ENCODE data around the gene TIMM44. TPM values are rescaled to one million over a fixed set of nuclear protein-coding genes. Genes with fewer than 3 reads are reported as not detected.

The TIMM44 gene
- polyA plus RNA-seq, 3 donors, result 9.5 to 33.2 (median 10.4) TPM

GRCh38 chr19:7942981-7943443, 454 bp downstream of the TIMM44 start:
- H4K20me1 ChIP-seq (ENCODE audit: insufficient read depth, low read length), result no peaks in the 10 kb centered on the region
- WGBS (ENCODE audit: insufficient coverage), result 9% methylated on average over 29 of the region's 33 CpGs
- peaks cover 19 to 22% of the 10 kb centered on the region in 2 donors for H3K36me3 ChIP-seq (replicated peaks in 1 of 2; ENCODE audit: control insufficient read depth in 1 of 2, insufficient read depth in 2 of 2, low read length in 2 of 2)
- H3K27me3 Mint-ChIP-seq (ENCODE audit: low read depth in 3 of 3), result peaks cover 0 to 3% (median 0%) of the 10 kb centered on the region in 3 donors
- intact Hi-C loops (cut with micrococcal nuclease), result loop anchor here (1.0 to 10.0 kb wide), 2 partner anchors 23 to 312 kb away; partner anchors contain the start of gene SNAPC2 (in 1 of the 2)
- H3K4me1 ChIP-seq (ENCODE audit: control insufficient read depth in 1 of 2, insufficient read depth in 2 of 2, low read length in 2 of 2), result peaks cover 8 to 21% of the 10 kb centered on the region in 2 donors
- H3K27ac Mint-ChIP-seq, result peak overlapping the region; percentile 92 to 98 (median 95)
- H3K79me2 ChIP-seq (ENCODE audit: insufficient read depth, low read length), result peaks cover 23% of the 10 kb centered on the region
- H3K4me1 Mint-ChIP-seq, result peaks cover 18% of the 10 kb centered on the region
- H3K4me2 ChIP-seq (replicated peaks; ENCODE audit: extremely low read depth, low read length, poor library complexity, severe bottlenecking), result peak overlapping the region; percentile 79
- H3K36me3 Mint-ChIP-seq, result peaks cover 16 to 28% of the 10 kb centered on the region in 2 donors
- H3K9me3 ChIP-seq (replicated peaks in 1 of 2; ENCODE audit: control insufficient read depth in 1 of 2, insufficient read depth in 1 of 2, low read length in 2 of 2), result no peaks in the 10 kb centered on the region
- peak overlapping the region; percentile 86 for H2AFZ ChIP-seq (ENCODE audit: insufficient read depth, low read depth, low read length, poor library complexity, severe bottlenecking)
- no peak for DNase-seq
- H3K9me3 Mint-ChIP-seq, result peaks cover 0 to 2% (median 0%) of the 10 kb centered on the region in 7 donors
- H3K27me3 ChIP-seq (ENCODE audit: control insufficient read depth in 2 of 2, insufficient read depth in 2 of 2, low read length in 2 of 2), result no peaks in the 10 kb centered on the region
- H3K4me3 ChIP-seq (replicated peaks in 1 of 3; ENCODE audit: low read depth in 2 of 3, low read length in 3 of 3), result peak overlapping the region; percentile 42 to 84 (median 84)
- H3K27ac ChIP-seq (ENCODE audit: low read depth in 1 of 2, low read length in 2 of 2), result peak overlapping the region; percentile 90 to 91
- no peak for TF ChIP-seq CTCF (IDR thresholded peaks at IDR 0.05)
- peak overlapping the region; percentile 87 to 88 for H3K4me3 Mint-ChIP-seq
- peak overlapping the region; percentile 89 for H3K9ac ChIP-seq (ENCODE audit: insufficient read depth, low read length, poor library complexity, severe bottlenecking)

GRCh38 chr19:7941895-7942596, 1.4 kb downstream of the TIMM44 start:
- Histone ChIP-seq H3K9ac (ENCODE audit: insufficient read depth, low read length, poor library complexity, severe bottlenecking) (no peak overlapping the region), H4K20me1 (ENCODE audit: insufficient read depth, low read length) (no peaks in the 10 kb centered on the region), H3K27me3 (ENCODE audit: control insufficient read depth in 2 of 2, insufficient read depth in 2 of 2, low read length in 2 of 2) (no peaks in the 10 kb centered on the region), H2AFZ (ENCODE audit: insufficient read depth, low read depth, low read length, poor library complexity, severe bottlenecking) (no peak overlapping the region), H3K79me2 (ENCODE audit: insufficient read depth, low read length) (peaks cover 23% of the 10 kb centered on the region), H3K36me3 (replicated peaks in 1 of 2; ENCODE audit: control insufficient read depth in 1 of 2, insufficient read depth in 2 of 2, low read length in 2 of 2) (peaks cover 29 to 32% of the 10 kb centered on the region in 2 donors), H3K9me3 (replicated peaks in 1 of 2; ENCODE audit: control insufficient read depth in 1 of 2, insufficient read depth in 1 of 2, low read length in 2 of 2) (no peaks in the 10 kb centered on the region), H3K4me3 (replicated peaks in 1 of 3; ENCODE audit: low read depth in 2 of 3, low read length in 3 of 3) (peak overlapping the region in 1 of 3 experiments; percentile 84), H3K27ac (ENCODE audit: low read depth in 1 of 2, low read length in 2 of 2) (no peak overlapping the region), H3K4me2 (replicated peaks; ENCODE audit: extremely low read depth, low read length, poor library complexity, severe bottlenecking) (no peak overlapping the region), H3K4me1 (ENCODE audit: control insufficient read depth in 1 of 2, insufficient read depth in 2 of 2, low read length in 2 of 2) (peaks cover 8 to 21% of the 10 kb centered on the region in 2 donors)
- Mint-ChIP-seq H3K9me3 (peaks cover 0 to 2% (median 0%) of the 10 kb centered on the region in 7 donors), H3K27me3 (ENCODE audit: low read depth in 3 of 3) (peaks cover 0 to 3% (median 0%) of the 10 kb centered on the region in 3 donors), H3K27ac (peak overlapping the region in 1 of 7 donors; percentile 20), H3K4me3 (peak overlapping the region in 1 of 2 donors; percentile 87), H3K4me1 (peaks cover 18% of the 10 kb centered on the region), H3K36me3 (peaks cover 24 to 37% of the 10 kb centered on the region in 2 donors)
- intact Hi-C loops (cut with micrococcal nuclease), result loop anchor here (10.0 kb wide), 1 partner anchor 313 kb away; no protein-coding TSS in a partner anchor
- no peak for TF ChIP-seq CTCF (IDR thresholded peaks at IDR 0.05)
- 100% methylated on average over 8 of the region's 19 CpGs for WGBS (ENCODE audit: insufficient coverage)
- no peak for DNase-seq

Data from CD14-positive monocyte (primary cell).